CD4-positive, CD25-positive, alpha-beta regulatory T cell (primary cell): ENCODE data around the gene TIMP2. TPM values are rescaled to one million over a fixed set of nuclear protein-coding genes. Genes with fewer than 3 reads are reported as not detected.

ENCODE experiments used
- ATAC-seq, 2 donors: fragments of 150-1000 bp; cut with Tn5 transposase; one replicate each; pipeline ENCODE4 v1.10.0; 2021; ENCODE audit warnings: low read depth in 2 of 2, moderate number of reproducible peaks in 2 of 2, moderate library complexity in 1 of 2
- DNase-seq, 3 donors: peaks; one replicate each; pipeline versions ENCODE4 v3.0.0 to v3.0.0-alpha.2; 2012 to 2022; ENCODE audit warnings: mixed read lengths in 1 of 3
- H3K27ac ChIP-seq: one replicate; pipeline ENCODE4 v1.7.0; 2013; ENCODE audit warnings: mild to moderate bottlenecking, low read length; ENCODE audit not compliant: insufficient read depth, poor library complexity, severe bottlenecking
- H3K27me3 ChIP-seq: one replicate; pipeline ENCODE4 v1.7.0; 2013; ENCODE audit warnings: low read length; ENCODE audit not compliant: control insufficient read depth, insufficient read depth
- H3K36me3 ChIP-seq: one replicate; pipeline ENCODE4 v1.7.0; 2013; ENCODE audit warnings: mild to moderate bottlenecking, low read length, moderate library complexity; ENCODE audit not compliant: control insufficient read depth, insufficient read depth
- H3K4me1 ChIP-seq: 2 replicates; pipeline ENCODE4 v1.7.0; 2013; ENCODE audit warnings: mild to moderate bottlenecking, low read length; ENCODE audit not compliant: insufficient read depth, control insufficient read depth, poor library complexity, severe bottlenecking
- H3K4me3 ChIP-seq: one replicate; pipeline ENCODE4 v1.7.0; 2013; ENCODE audit warnings: low read depth, mild to moderate bottlenecking, low read length, moderate library complexity
- H3K9me3 ChIP-seq, 2 experiments: 1 replicate in 1 of 2; 2 replicates in 1 of 2; pipeline ENCODE4 v1.7.0; 2013; ENCODE audit warnings: low read length in 2 of 2, mild to moderate bottlenecking in 1 of 2, moderate library complexity in 1 of 2; ENCODE audit not compliant: control insufficient read depth in 2 of 2
- H3K27ac Mint-ChIP-seq, 3 donors: one replicate each; pipeline ENCODE4 v1.8.0; 2020 to 2022; ENCODE audit warnings: mild to moderate bottlenecking in 3 of 3, mixed read lengths in 3 of 3, moderate library complexity in 2 of 3
- H3K27me3 Mint-ChIP-seq: one replicate; pipeline ENCODE4 v1.8.0; 2022; ENCODE audit warnings: mild to moderate bottlenecking, mixed read lengths
- H3K36me3 Mint-ChIP-seq: one replicate; pipeline ENCODE4 v1.8.0; 2020; ENCODE audit warnings: mixed read lengths
- H3K4me1 Mint-ChIP-seq, 4 donors: one replicate each; pipeline ENCODE4 v1.8.0; 2020 to 2022; ENCODE audit warnings: mixed read lengths in 4 of 4, mild to moderate bottlenecking in 1 of 4
- H3K4me3 Mint-ChIP-seq, 4 donors: one replicate each; pipeline ENCODE4 v1.8.0; 2020 to 2022; ENCODE audit warnings: mild to moderate bottlenecking in 4 of 4, mixed read lengths in 4 of 4, moderate library complexity in 3 of 4
- H3K9me3 Mint-ChIP-seq, 7 donors: one replicate each; pipeline ENCODE4 v1.8.0; 2020 to 2022; ENCODE audit warnings: mixed read lengths in 7 of 7, mild to moderate bottlenecking in 3 of 7, moderate library complexity in 2 of 7
- polyA plus RNA-seq, 4 donors: library from polyadenylated mRNA; unstranded; fragments of 300-500 nt; fragmentation: Illumina TruSeq; gene quantifications; one replicate each; pipeline ENCODE4 v1.2.3, GENCODE V29; 2021
- total RNA-seq: library from RNA; stranded (reverse); gene quantifications from one replicate; pipeline ENCODE4 v1.2.3, GENCODE V29; 2022

TIMP2 gene, protein sequence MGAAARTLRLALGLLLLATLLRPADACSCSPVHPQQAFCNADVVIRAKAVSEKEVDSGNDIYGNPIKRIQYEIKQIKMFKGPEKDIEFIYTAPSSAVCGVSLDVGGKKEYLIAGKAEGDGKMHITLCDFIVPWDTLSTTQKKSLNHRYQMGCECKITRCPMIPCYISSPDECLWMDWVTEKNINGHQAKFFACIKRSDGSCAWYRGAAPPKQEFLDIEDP
- 6.5 TPM for total RNA-seq
- polyA plus RNA-seq: under 1 TPM in 3 of 4 donors, not detected in 1; 0.29 to 0.46 (median 0.35) TPM

DNA sequence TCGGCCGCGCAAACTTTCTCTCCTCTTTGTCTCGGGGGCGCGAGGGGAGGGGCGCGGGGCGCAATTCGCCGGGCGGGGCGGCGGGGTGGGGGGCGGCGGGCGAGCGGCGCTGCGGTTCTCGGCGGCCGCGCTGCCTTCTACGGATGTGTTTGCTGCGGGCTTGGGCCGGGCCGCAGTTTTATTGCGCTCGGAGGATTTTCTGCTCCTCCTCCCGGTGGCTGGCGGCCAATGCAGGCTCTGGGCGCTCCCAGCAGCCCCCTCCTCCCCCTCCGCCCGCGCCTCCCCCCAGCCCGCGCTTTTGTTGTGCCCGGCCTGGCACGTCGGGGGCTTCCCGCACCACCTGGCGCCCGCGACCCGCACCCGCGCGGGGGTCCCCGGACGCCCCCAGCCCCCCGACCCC, at the start of gene TIMP2:
TSS of gene TIMP2 (minus strand) at position 154 of the 400 bp plus-strand sequence. CDS start 299 bp downstream, outside the sequence.
- H3K36me3 ChIP-seq: no peaks in the 10 kb centered on the region
- Mint-ChIP-seq H3K27me3 (peaks cover 45% of the 10 kb centered on the region), H3K9me3 (no peaks in the 10 kb centered on the region), H3K36me3 (no peaks in the 10 kb centered on the region), H3K4me3 (peak within 1 kb of the TSS; percentile 36 to 82 (median 78)), H3K4me1 (peaks cover 0 to 20% (median 5%) of the 10 kb centered on the region in 4 donors), H3K27ac (peak within 1 kb of the TSS in 1 of 3 donors; percentile 49)
- peaks cover 21% of the 10 kb centered on the region for H3K4me1 ChIP-seq
- no peaks in the 10 kb centered on the region for H3K9me3 ChIP-seq
- peak; percentile 60 to 67 (median 67) for DNase-seq
- no peaks in the 10 kb centered on the region for H3K27me3 ChIP-seq
- no peak within 1 kb of the TSS for H3K4me3 ChIP-seq
- no peak within 1 kb of the TSS for H3K27ac ChIP-seq
- peak; percentile 59 to 74 for ATAC-seq

DNA sequence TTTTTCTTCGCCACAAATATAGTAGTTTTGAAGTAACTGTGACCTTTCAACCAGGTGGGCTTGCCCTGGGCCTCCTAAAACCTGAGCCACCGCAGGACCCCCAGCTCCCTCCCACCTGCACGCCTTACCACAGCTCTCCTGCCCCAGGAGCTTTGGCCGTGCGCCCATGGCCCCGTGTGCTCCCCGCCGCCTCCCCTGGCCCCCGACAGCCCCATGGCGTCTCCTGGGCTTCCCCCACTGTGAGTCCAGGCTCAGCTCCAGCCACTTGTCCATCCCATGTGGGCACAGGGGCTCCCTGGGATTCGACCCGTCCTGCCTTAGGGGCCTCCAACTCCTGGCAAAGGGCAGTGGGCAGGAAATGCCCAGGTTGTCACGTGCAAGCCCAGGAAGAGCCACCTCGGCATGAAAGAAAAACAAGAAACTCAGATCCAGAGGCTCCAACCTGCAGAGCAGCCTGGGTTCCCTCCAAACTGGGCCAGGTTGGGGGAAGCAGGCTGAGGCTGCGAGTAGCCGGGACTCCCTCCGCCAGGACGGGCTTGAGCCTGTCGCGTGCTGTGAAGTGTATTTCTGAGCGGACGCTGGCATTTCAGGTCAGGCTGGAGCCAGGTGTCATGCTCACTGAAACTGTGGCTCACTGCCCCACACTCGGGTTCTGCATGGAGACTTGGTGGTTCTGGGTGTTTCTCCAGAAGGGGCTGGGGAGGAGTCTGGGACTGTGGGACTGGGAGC, 48.8 kb upstream of the TIMP2 start:
- Histone ChIP-seq H3K36me3 (no peaks in the 10 kb centered on the region), H3K9me3 (no peaks in the 10 kb centered on the region), H3K27ac (no peak overlapping the region), H3K27me3 (no peaks in the 10 kb centered on the region), H3K4me1 (peaks cover 7% of the 10 kb centered on the region), H3K4me3 (no peak overlapping the region)
- Mint-ChIP-seq H3K27me3 (no peaks in the 10 kb centered on the region), H3K27ac (no peak overlapping the region), H3K4me1 (peaks cover 0 to 11% (median 7%) of the 10 kb centered on the region in 4 donors), H3K36me3 (peaks cover 5% of the 10 kb centered on the region), H3K4me3 (no peak overlapping the region), H3K9me3 (no peaks in the 10 kb centered on the region)
- no peak for ATAC-seq
- no peak for DNase-seq

DNA sequence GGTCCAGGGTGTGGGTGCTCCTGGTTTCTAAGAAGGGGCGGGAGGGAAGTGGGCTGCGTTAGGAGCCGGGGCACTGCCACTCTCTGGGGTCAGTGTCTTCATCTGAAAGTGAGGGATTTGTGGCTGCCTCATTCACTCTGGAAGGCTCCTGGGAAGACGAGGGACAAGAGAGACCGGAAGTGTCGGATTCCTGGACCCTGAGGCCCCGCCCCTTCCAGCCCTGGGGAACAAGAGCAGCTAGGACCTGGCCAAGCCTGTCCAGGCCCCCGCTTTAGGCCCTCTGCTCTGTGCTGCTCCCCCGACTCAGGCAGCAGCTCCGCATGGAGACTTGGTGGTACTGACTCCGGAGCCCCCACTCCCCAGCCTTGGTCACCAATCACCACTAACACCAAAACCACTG, 48.0 kb upstream of the TIMP2 start:
- no peak overlapping the region for H3K4me3 ChIP-seq
- H3K9me3 Mint-ChIP-seq: no peaks in the 10 kb centered on the region
- DNase-seq (no peak), ATAC-seq (no peak)
- H3K27ac Mint-ChIP-seq: no peak overlapping the region
- no peak overlapping the region for H3K27ac ChIP-seq
- H3K36me3 Mint-ChIP-seq: peaks cover 5% of the 10 kb centered on the region
- no peaks in the 10 kb centered on the region for H3K9me3 ChIP-seq
- H3K36me3 ChIP-seq: no peaks in the 10 kb centered on the region
- peaks cover 7% of the 10 kb centered on the region for H3K4me1 ChIP-seq
- no peaks in the 10 kb centered on the region for H3K27me3 Mint-ChIP-seq
- no peaks in the 10 kb centered on the region for H3K27me3 ChIP-seq
- H3K4me3 Mint-ChIP-seq: no peak overlapping the region
- H3K4me1 Mint-ChIP-seq: peaks cover 0 to 11% (median 7%) of the 10 kb centered on the region in 4 donors

DNA sequence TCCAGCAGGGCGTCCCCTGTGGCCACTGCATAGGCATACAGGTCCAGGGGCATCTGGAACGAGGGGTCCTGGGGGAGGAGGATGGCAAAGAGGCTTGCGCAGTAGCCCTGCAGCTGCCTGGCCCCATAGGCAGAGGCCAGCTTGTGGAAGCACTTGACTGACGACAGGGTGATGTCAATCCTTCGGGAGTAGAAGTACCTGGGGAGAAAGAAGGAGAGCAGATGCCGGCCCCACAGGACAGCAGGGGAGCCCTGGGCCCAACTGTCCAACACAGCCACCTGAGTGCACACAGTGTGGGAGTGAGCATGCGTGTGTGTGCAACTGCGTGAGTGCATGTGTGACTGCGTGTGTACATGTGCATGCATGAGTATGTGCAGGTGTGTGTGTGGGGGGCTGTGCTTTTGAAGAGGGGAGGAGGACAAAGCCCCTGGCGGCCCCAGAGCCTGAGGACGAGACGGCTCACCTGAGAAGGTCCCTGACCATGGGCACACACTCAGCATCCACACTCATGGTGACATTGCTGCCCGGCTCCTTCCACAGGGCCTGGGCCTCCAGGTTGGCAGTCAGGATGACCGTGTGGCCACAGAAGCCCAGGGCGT, 47.4 kb upstream of the TIMP2 start:
- Mint-ChIP-seq H3K4me3 (no peak overlapping the region), H3K4me1 (peaks cover 0 to 10% (median 7%) of the 10 kb centered on the region in 4 donors), H3K27ac (peak overlapping the region in 1 of 3 donors; percentile 52), H3K27me3 (no peaks in the 10 kb centered on the region), H3K36me3 (peaks cover 5% of the 10 kb centered on the region), H3K9me3 (no peaks in the 10 kb centered on the region)
- Histone ChIP-seq H3K27ac (no peak overlapping the region), H3K36me3 (no peaks in the 10 kb centered on the region), H3K9me3 (no peaks in the 10 kb centered on the region), H3K27me3 (no peaks in the 10 kb centered on the region), H3K4me1 (peaks cover 7% of the 10 kb centered on the region), H3K4me3 (no peak overlapping the region)
- ATAC-seq (no peak), DNase-seq (no peak)

DNA sequence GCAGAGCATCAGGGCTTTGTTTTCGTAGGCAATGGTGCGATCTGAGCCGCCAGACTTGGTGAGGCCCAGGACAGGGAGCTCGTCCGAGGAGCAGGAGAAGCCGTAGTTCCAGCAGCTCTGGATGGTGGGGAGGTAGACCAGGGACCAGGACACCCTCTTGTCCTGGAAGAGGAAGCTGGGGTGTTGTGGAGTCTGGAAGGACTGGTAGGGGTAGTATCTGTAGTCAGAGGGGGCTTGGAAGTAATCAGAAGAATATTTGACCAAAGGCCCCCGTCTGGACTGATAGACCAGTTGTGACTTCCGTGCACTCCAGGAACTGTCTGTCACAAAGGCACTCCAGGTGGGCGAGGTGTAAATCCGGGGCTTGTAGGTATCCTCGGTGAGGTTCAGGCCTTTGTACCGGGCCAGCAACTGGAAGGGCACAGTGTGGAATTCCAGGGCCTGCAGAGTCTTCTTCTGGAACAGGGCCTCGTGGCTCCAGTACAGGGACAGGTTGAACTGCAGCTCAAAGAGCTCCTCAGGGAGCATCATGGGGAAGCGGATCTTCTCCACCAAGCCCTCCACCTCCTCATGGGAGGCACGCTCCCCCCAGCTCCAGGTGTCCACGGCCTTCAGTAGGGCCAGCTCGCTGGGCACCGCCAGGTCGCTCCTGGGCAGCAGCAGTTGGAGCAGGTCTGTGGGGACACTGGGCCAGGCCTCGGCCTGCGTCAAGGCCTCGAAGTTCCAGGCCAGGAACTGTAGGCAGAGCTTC, 46.7 kb upstream of the TIMP2 start:
- DNase-seq (no peak), ATAC-seq (no peak)
- Mint-ChIP-seq H3K4me3 (no peak overlapping the region), H3K27me3 (no peaks in the 10 kb centered on the region), H3K36me3 (peaks cover 5% of the 10 kb centered on the region), H3K4me1 (peaks cover 0 to 10% (median 5%) of the 10 kb centered on the region in 4 donors), H3K9me3 (no peaks in the 10 kb centered on the region), H3K27ac (peak overlapping the region in 1 of 3 donors; percentile 50)
- no peaks in the 10 kb centered on the region for H3K27me3 ChIP-seq
- H3K27ac ChIP-seq: no peak overlapping the region
- no peak overlapping the region for H3K4me3 ChIP-seq
- H3K9me3 ChIP-seq: no peaks in the 10 kb centered on the region
- no peaks in the 10 kb centered on the region for H3K36me3 ChIP-seq
- peaks cover 7% of the 10 kb centered on the region for H3K4me1 ChIP-seq

DNA sequence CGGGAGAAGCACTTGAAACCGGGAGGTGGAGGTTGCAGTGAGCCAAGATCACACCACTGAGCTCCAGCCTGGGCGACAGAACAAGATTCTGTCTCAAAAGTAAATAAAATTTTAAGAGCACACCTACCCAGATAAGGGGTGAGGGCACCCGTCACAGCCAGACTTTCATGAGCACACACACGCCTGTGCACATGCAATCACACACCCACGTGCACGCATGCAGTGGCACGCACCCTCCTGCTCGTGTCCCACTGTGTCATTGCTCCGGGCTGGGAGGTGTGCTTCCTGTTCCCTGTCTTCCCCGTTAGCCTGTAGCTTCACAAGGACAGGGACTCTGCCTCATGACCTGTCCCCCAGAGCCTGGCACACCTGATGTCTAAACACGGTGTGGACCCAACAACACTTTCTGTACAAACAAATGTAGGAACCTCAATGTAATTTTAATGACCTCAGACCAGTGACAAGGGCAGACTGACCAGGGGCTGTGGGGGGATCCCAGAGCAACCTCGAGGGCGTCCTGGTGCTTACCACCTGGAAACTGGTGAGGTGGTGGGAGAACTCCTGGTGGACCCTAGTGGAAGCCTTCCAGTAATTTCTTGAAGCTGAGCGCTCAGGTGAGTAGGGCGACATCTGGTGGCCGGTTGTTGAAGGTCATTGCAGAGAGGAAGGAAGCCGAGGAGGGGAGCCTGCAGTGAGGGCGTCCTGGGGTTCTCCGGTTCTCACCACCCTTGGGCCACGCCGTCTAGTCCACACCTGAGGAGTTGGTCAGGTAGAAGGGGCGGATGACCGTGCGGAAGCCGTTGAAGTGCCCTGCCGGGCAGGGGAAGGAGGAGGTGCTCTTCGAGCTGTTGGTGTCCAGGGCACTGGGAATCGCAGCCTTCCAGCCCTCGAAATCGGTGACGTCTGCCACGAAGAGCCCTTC, 45.9 kb upstream of the TIMP2 start:
- no peaks in the 10 kb centered on the region for H3K9me3 ChIP-seq
- DNase-seq (peak; percentile 62 to 77 (median 69)), ATAC-seq (peak; percentile 59 to 71)
- H3K4me3 ChIP-seq: no peak overlapping the region
- peak overlapping the region; percentile 43 to 53 (median 50) for H3K27ac Mint-ChIP-seq
- H3K27ac ChIP-seq: no peak overlapping the region
- peaks cover 5% of the 10 kb centered on the region for H3K36me3 Mint-ChIP-seq
- peaks cover 0 to 10% (median 5%) of the 10 kb centered on the region in 4 donors for H3K4me1 Mint-ChIP-seq
- no peaks in the 10 kb centered on the region for H3K27me3 Mint-ChIP-seq
- peaks cover 7% of the 10 kb centered on the region for H3K4me1 ChIP-seq
- no peaks in the 10 kb centered on the region for H3K36me3 ChIP-seq
- no peak overlapping the region for H3K4me3 Mint-ChIP-seq
- no peaks in the 10 kb centered on the region for H3K9me3 Mint-ChIP-seq
- H3K27me3 ChIP-seq: no peaks in the 10 kb centered on the region

DNA sequence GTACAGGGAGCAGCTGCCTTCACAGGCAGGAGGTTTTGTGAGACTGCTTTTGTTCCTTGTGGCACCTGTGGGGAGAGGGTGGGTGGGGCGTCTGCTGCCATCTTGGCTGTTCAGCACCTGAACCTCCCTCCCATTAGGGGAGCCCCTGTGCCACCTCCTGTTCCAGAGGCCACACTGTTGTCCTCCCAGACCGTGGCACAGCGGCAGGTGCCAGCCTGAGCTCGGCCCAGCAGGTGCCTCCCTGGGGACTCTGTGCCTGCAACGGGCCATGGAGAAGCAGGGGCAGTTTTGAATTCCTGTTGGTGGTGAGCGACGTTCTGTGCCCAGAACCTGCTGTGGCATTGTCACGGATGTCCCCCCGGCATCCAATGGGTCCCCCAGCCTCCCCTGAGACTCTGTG, 44.7 kb upstream of the TIMP2 start:
- no peak overlapping the region for H3K4me3 Mint-ChIP-seq
- no peaks in the 10 kb centered on the region for H3K27me3 Mint-ChIP-seq
- no peak overlapping the region for H3K27ac Mint-ChIP-seq
- Histone ChIP-seq H3K27ac (no peak overlapping the region), H3K4me3 (no peak overlapping the region), H3K9me3 (no peaks in the 10 kb centered on the region), H3K27me3 (no peaks in the 10 kb centered on the region), H3K4me1 (peaks cover 7% of the 10 kb centered on the region), H3K36me3 (no peaks in the 10 kb centered on the region)
- DNase-seq (no peak), ATAC-seq (no peak)
- H3K4me1 Mint-ChIP-seq: peaks cover 0 to 10% (median 5%) of the 10 kb centered on the region in 4 donors
- H3K36me3 Mint-ChIP-seq: peaks cover 5% of the 10 kb centered on the region
- H3K9me3 Mint-ChIP-seq: no peaks in the 10 kb centered on the region
